Stomach (tissue), 9 donors: Measurements from ENCODE around the gene MGAT5. TPM values are rescaled to one million over a fixed set of nuclear protein-coding genes. Genes with fewer than 3 reads are reported as not detected.

Experiments used
- DNase-seq, 2 donors: peaks; one replicate each; pipeline versions ENCODE4 v3.0.0 to v3.0.0-alpha.2; 2013 to 2019
- H3K27ac ChIP-seq, 5 donors: fragments of 200-600 bp in 4 of 5; sonication (generic) in 4 of 5; one replicate each; pipeline ENCODE4 v1.5.1; 2013 to 2019; ENCODE audit warnings: mild to moderate bottlenecking in 1 of 5, moderate library complexity in 1 of 5
- H3K27me3 ChIP-seq, 3 donors: fragments of 200-600 bp; sonication (generic); one replicate each; pipeline ENCODE4 v1.5.1; 2017 to 2019; ENCODE audit warnings: mixed run types in 1 of 3
- H3K36me3 ChIP-seq, 4 donors: fragments of 200-600 bp; sonication (generic); 1 replicate in 3 of 4; 2 replicates in 1 of 4; pipeline ENCODE4 v1.5.1; 2016 to 2019
- H3K4me1 ChIP-seq, 4 donors: fragments of 200-600 bp; sonication (generic); one replicate each; pipeline ENCODE4 v1.5.1; 2016 to 2019
- H3K4me3 ChIP-seq, 4 donors: fragments of 200-600 bp; sonication (generic) in 3 of 4; one replicate each; pipeline ENCODE4 v1.5.1; 2016 to 2019; ENCODE audit warnings: mild to moderate bottlenecking in 1 of 4
- H3K9me3 ChIP-seq, 4 donors: fragments of 200-600 bp; sonication (generic); one replicate each; pipeline ENCODE4 v1.5.1; 2016 to 2019
- CTCF ChIP-seq, 7 experiments: fragments of 450-650 bp in 4 of 7; fragments of 200-600 bp in 3 of 7; sonication (generic) in 3 of 7; IDR thresholded peaks; one replicate each; pipeline ENCODE4 v1.5.1; 2016 to 2019; ENCODE audit warnings: antibody characterized with exemption in 7 of 7, control low read depth in 2 of 7, mild to moderate bottlenecking in 1 of 7
- EP300 ChIP-seq: sonication (generic); formaldehyde crosslinking; IDR thresholded peaks from one replicate; pipeline ENCODE4 v1.6.1; 2017; ENCODE audit warnings: antibody characterized with exemption
- POLR2A ChIP-seq, 4 donors: fragments of 450-650 bp; IDR thresholded peaks; one replicate each; pipeline ENCODE4 v1.6.1; 2016; ENCODE audit warnings: antibody characterized with exemption in 4 of 4, control low read depth in 2 of 4, mild to moderate bottlenecking in 1 of 4, moderate library complexity in 1 of 4
- POLR2AphosphoS5 ChIP-seq, 3 donors: sonication (generic); formaldehyde crosslinking; IDR thresholded peaks; one replicate each; pipeline ENCODE4 v1.6.1; 2016; ENCODE audit warnings: antibody characterized with exemption in 3 of 3
- WGBS, 5 donors: extraction: QIAGEN DNeasy Blood & Tissue Kit in 3 of 5; methylation state at CpG; one replicate each; pipeline versions ENCODE4 v1.1.5 to v1.1.7; 2013 to 2018; 5-methylcytosine and 5-hydroxymethylcytosine counted together
- intact Hi-C: fragments of 100-400 bp; cut with DNase I; formaldehyde crosslinking; loops from one replicate; pipeline ENCODE4 v1.15.1; 2023; ENCODE audit warnings: low total_unique reads
- polyA plus RNA-seq, 3 donors: library from polyadenylated mRNA; stranded (reverse); fragments of 200-250 nt; gene quantifications; one replicate each; pipeline ENCODE4 v1.2.3, GENCODE V29; 2013
- total RNA-seq, 5 donors: library from RNA; depleted of rRNA; stranded (reverse); fragments of >200 nt; gene quantifications; one replicate each; pipeline versions ENCODE4 v1.1.0 to v1.2.3, GENCODE V29; 2014 to 2016
- donor health status: healthy with polysubstance abuse.
- donor health status: Bipolar disorder and iron deficiency.
- donor health status: healthy.

Gene MGAT5
- total and polyA plus RNA-seq, 8 donors = 3.9 to 125 (median 46.0) TPM

- no peak overlapping the region for H3K4me3 ChIP-seq
- no peaks in the 10 kb centered on the region for H3K9me3 ChIP-seq
- peaks cover 0 to 4% (median 0%) of the 10 kb centered on the region in 3 donors for H3K27me3 ChIP-seq
- H3K27ac ChIP-seq = no peak overlapping the region
- H3K4me1 ChIP-seq = peaks cover 0 to 7% (median 2%) of the 10 kb centered on the region in 4 donors
- H3K36me3 ChIP-seq = peaks cover 0 to 13% (median 0%) of the 10 kb centered on the region in 4 donors
- no peak for TF ChIP-seq CTCF (IDR thresholded peaks at IDR 0.05)
- TF ChIP-seq POLR2AphosphoS5 (IDR thresholded peaks at IDR 0.05) = no peak
- no peak for TF ChIP-seq EP300
- TF ChIP-seq POLR2A (IDR thresholded peaks at IDR 0.05) = no peak
- 82 to 94% (median 93%) methylated on average over 5 to 7 of the region's 7 CpGs for WGBS, 5 donors
- intact Hi-C loops = loop anchor here (10.0 kb wide), 1 partner anchor 441 kb away; no protein-coding TSS in a partner anchor
- DNase-seq = no peak
Observed at GRCh38 chr2:134463699-134464022, 209.8 kb downstream of the MGAT5 start.

- peak in 1 of 2 donors; percentile 15 for DNase-seq
- H3K9me3 ChIP-seq = no peaks in the 10 kb centered on the region
- no peak overlapping the region for H3K4me3 ChIP-seq
- 65 to 79% (median 68%) methylated on average over 6 of the region's 6 CpGs for WGBS, 5 donors
- H3K4me1 ChIP-seq = peaks cover 0 to 4% (median 1%) of the 10 kb centered on the region in 4 donors
- H3K27me3 ChIP-seq = peaks cover 0 to 4% (median 0%) of the 10 kb centered on the region in 3 donors
- TF ChIP-seq EP300 (no peak), POLR2A (IDR thresholded peaks at IDR 0.05) (no peak), POLR2AphosphoS5 (IDR thresholded peaks at IDR 0.05) (no peak), CTCF (IDR thresholded peaks at IDR 0.05) (no peak)
- no peak overlapping the region for H3K27ac ChIP-seq
- intact Hi-C loops = loop anchor here (10.0 kb wide), 1 partner anchor 439 kb away; no protein-coding TSS in a partner anchor
- peaks cover 0 to 13% (median 0%) of the 10 kb centered on the region in 4 donors for H3K36me3 ChIP-seq
Observed at GRCh38 chr2:134465228-134466105, 211.6 kb downstream of the MGAT5 start.

GRCh38 chr2:134466141-134466540 is 212.3 kb downstream of the MGAT5 start:
- Histone ChIP-seq H3K36me3 (peaks cover 0 to 13% (median 0%) of the 10 kb centered on the region in 4 donors), H3K27ac (no peak overlapping the region), H3K4me3 (no peak overlapping the region), H3K27me3 (peaks cover 0 to 4% (median 0%) of the 10 kb centered on the region in 3 donors), H3K4me1 (no peaks in the 10 kb centered on the region), H3K9me3 (no peaks in the 10 kb centered on the region)
- intact Hi-C loops = loop anchor here (10.0 kb wide), 1 partner anchor 439 kb away; no protein-coding TSS in a partner anchor
- TF ChIP-seq CTCF (IDR thresholded peaks at IDR 0.05) (peak in 3 of 7 experiments; percentile 22 to 38 (median 33)), EP300 (no peak), POLR2AphosphoS5 (IDR thresholded peaks at IDR 0.05) (no peak), POLR2A (IDR thresholded peaks at IDR 0.05) (no peak)
- DNase-seq = peak; percentile 46 to 82
- WGBS, 5 donors = 48 to 57% (median 56%) methylated on average over 3 of the region's 3 CpGs

- Histone ChIP-seq H3K27me3 (no peaks in the 10 kb centered on the region), H3K27ac (no peak overlapping the region), H3K9me3 (no peaks in the 10 kb centered on the region), H3K36me3 (peaks cover 0 to 10% (median 0%) of the 10 kb centered on the region in 4 donors), H3K4me1 (no peaks in the 10 kb centered on the region), H3K4me3 (no peak overlapping the region)
- TF ChIP-seq CTCF (IDR thresholded peaks at IDR 0.05) = no peak
- TF ChIP-seq EP300 = no peak
- TF ChIP-seq POLR2A (IDR thresholded peaks at IDR 0.05) = no peak
- no peak for TF ChIP-seq POLR2AphosphoS5 (IDR thresholded peaks at IDR 0.05)
- peak in 1 of 2 donors; percentile 9 for DNase-seq
- WGBS, 5 donors = 78 to 100% (median 95%) methylated on average over 2 of the region's 2 CpGs
- intact Hi-C loops = loop anchor here (10.0 kb wide), 1 partner anchor 437 kb away; no protein-coding TSS in a partner anchor
Observed at GRCh38 chr2:134468164-134468563, 214.3 kb downstream of the MGAT5 start.
